Vagina (tissue), 2 donors: Measurements from ENCODE around the gene HMX1. TPM values are rescaled to one million over a fixed set of nuclear protein-coding genes. Genes with fewer than 3 reads are reported as not detected.

Experiments
- DNase-seq, 2 donors: peaks; one replicate each; pipeline ENCODE4 v3.0.0-alpha.2; 2017; ENCODE audit errors: extremely low spot score in 2 of 2
- H3K27ac ChIP-seq: fragments of 200-600 bp; sonication (generic); one replicate; pipeline ENCODE4 v1.5.1; 2019
- H3K27me3 ChIP-seq: fragments of 200-600 bp; sonication (generic); one replicate; pipeline ENCODE4 v1.5.1; 2019
- H3K36me3 ChIP-seq, 2 donors: fragments of 200-600 bp; sonication (generic); one replicate each; pipeline ENCODE4 v1.5.1; 2017 to 2019
- H3K4me1 ChIP-seq: fragments of 200-600 bp; sonication (generic); one replicate; pipeline ENCODE4 v1.5.1; 2019
- H3K4me3 ChIP-seq, 2 donors: fragments of 200-600 bp; sonication (generic); 1 replicate in 1 of 2; 2 replicates in 1 of 2; pipeline ENCODE4 v1.5.1; 2016 to 2019
- H3K9me3 ChIP-seq: fragments of 200-600 bp; sonication (generic); one replicate; pipeline ENCODE4 v1.5.1; 2019
- POLR2A ChIP-seq, 2 donors: fragments of 450-650 bp; IDR thresholded peaks; one replicate each; pipeline ENCODE4 v1.6.1; 2017; ENCODE audit warnings: antibody characterized with exemption in 2 of 2, mild to moderate bottlenecking in 2 of 2, moderate library complexity in 2 of 2
- POLR2AphosphoS5 ChIP-seq, 2 donors: sonication (generic); formaldehyde crosslinking; IDR thresholded peaks; one replicate each; pipeline ENCODE4 v1.9.0; 2017; ENCODE audit warnings: antibody characterized with exemption in 2 of 2, mild to moderate bottlenecking in 2 of 2, low read depth in 1 of 2; ENCODE audit not compliant: insufficient read depth in 1 of 2
- intact Hi-C: fragments of 100-400 bp; cut with DNase I; formaldehyde crosslinking; loops from one replicate; pipeline ENCODE4 v1.15.1; 2023
- total RNA-seq: library from RNA; depleted of rRNA; stranded (reverse); fragments of >200 nt; gene quantifications from one replicate; pipeline ENCODE4 v1.2.3, GENCODE V29; 2016
- TF ChIP-seq, protein P1 (sequence below), 3 experiments: fragments of 450-650 bp in 2 of 3; fragments of 200-600 bp in 1 of 3; sonication (generic) in 1 of 3; IDR thresholded peaks; one replicate each; pipeline ENCODE4 v1.5.1; 2017 to 2019; ENCODE audit warnings: antibody characterized with exemption in 3 of 3, mild to moderate bottlenecking in 2 of 3, moderate library complexity in 2 of 3

Gene HMX1
- total RNA-seq, 1 donor from 2014 or later, result not detected

DNA sequence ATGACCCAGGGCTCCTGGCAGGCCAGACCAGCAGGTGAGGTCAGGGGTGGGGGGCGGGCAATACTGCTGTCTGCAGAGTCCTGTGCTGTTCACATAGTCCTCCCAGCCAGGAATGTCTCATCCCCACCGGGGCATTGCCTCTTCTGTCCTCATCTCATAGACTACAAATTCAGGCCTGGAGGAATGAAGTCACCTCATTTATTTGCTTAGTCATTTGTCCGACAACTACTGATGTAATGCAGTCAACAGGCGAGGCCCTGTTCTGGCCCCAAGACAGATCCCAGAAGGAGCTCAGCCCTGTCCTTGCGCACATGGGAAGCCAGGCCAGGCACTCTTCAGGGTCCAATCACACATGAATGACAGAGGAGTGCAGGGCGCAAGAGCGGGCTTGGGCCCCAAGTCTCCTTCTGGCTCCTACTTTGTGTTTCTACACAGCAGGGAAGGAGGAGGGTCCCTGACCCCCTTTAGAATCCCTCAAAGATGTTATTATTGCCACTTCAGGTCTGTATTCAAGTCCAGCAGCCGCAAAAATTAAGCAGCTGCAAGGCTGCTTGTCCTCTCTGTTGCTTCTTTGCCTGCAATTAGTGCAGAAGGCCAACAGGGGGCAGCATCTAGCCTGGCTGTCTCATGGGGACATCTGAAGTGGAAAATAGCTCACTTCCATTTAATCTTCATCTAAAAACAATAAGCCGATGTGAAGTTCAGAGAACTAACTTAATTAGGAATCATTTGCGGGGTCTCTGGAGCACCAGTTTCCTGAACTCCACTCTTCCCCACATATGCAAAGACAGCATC, 15.2 kb upstream of the HMX1 start:
- TF ChIP-seq POLR2AphosphoS5 (IDR thresholded peaks at IDR 0.05; ENCODE audit: insufficient read depth in 1 of 2, low read depth in 1 of 2), result no peak
- no peaks in the 10 kb centered on the region for H3K27me3 ChIP-seq
- no peaks in the 10 kb centered on the region for H3K36me3 ChIP-seq

DNA sequence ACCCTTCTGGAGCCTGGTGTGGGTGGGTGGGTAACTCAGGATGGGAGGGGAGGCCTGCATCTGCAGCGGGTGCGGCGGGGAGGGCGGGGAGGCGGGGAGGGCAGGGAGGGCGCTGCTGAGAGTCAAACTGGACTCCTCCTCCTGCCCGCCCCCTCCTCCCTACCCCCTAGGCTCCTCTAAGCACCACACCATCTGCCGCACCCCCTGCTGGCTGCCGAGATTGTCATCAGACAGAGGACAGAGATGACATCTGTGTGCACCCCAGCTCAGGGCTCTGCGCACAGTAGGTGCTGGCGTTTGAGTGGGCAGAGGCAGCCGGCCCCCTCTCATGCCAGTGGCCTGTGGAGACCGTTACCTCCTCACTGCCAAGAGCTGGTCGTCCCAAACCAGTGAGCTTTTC, 10.6 kb upstream of the HMX1 start:
- Histone ChIP-seq H3K9me3 (no peaks in the 10 kb centered on the region), H3K4me3 (no peak overlapping the region), H3K27ac (no peak overlapping the region), H3K27me3 (no peaks in the 10 kb centered on the region), H3K4me1 (no peaks in the 10 kb centered on the region), H3K36me3 (no peaks in the 10 kb centered on the region)
- intact Hi-C loops, result no loop called here
- no peak for DNase-seq
- TF ChIP-seq, protein P1, sequence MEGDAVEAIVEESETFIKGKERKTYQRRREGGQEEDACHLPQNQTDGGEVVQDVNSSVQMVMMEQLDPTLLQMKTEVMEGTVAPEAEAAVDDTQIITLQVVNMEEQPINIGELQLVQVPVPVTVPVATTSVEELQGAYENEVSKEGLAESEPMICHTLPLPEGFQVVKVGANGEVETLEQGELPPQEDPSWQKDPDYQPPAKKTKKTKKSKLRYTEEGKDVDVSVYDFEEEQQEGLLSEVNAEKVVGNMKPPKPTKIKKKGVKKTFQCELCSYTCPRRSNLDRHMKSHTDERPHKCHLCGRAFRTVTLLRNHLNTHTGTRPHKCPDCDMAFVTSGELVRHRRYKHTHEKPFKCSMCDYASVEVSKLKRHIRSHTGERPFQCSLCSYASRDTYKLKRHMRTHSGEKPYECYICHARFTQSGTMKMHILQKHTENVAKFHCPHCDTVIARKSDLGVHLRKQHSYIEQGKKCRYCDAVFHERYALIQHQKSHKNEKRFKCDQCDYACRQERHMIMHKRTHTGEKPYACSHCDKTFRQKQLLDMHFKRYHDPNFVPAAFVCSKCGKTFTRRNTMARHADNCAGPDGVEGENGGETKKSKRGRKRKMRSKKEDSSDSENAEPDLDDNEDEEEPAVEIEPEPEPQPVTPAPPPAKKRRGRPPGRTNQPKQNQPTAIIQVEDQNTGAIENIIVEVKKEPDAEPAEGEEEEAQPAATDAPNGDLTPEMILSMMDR (IDR thresholded peaks at IDR 0.05), result no peak
- TF ChIP-seq POLR2AphosphoS5 (IDR thresholded peaks at IDR 0.05; ENCODE audit: insufficient read depth in 1 of 2, low read depth in 1 of 2) (no peak), POLR2A (IDR thresholded peaks at IDR 0.05) (no peak)

More for the DNA sequence above, 15.2 kb upstream of the HMX1 start:
- H3K9me3 ChIP-seq, result no peaks in the 10 kb centered on the region
- no peaks in the 10 kb centered on the region for H3K4me1 ChIP-seq
- no peak overlapping the region for H3K27ac ChIP-seq
- no peak for DNase-seq
- no peak overlapping the region for H3K4me3 ChIP-seq
- intact Hi-C loops, result no loop called here

DNA sequence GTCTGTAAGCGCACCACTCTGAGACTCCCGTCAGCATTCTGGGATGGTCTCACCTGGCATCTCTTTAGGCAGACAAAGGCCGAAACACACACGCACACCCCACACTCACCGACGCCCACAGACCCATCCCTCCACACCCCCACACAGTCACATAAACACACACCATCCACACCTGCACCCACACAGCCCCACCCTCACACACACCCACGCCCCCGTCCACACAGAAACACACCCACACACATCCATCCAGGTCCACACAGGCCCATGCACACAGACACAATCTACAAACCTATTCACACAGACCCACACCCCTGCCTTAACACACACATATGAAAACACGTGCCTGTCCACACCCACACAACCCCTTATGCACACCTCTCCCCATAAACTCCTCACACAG, 9.2 kb upstream of the HMX1 start:
- Histone ChIP-seq H3K4me1 (no peaks in the 10 kb centered on the region), H3K27me3 (no peaks in the 10 kb centered on the region), H3K4me3 (no peak overlapping the region), H3K9me3 (no peaks in the 10 kb centered on the region), H3K36me3 (no peaks in the 10 kb centered on the region), H3K27ac (no peak overlapping the region)
- TF ChIP-seq, protein P1 (IDR thresholded peaks at IDR 0.05), result no peak
- no peak for TF ChIP-seq POLR2A (IDR thresholded peaks at IDR 0.05)
- TF ChIP-seq POLR2AphosphoS5 (IDR thresholded peaks at IDR 0.05; ENCODE audit: insufficient read depth in 1 of 2, low read depth in 1 of 2), result no peak
- DNase-seq, result no peak
- intact Hi-C loops, result no loop called here

DNA sequence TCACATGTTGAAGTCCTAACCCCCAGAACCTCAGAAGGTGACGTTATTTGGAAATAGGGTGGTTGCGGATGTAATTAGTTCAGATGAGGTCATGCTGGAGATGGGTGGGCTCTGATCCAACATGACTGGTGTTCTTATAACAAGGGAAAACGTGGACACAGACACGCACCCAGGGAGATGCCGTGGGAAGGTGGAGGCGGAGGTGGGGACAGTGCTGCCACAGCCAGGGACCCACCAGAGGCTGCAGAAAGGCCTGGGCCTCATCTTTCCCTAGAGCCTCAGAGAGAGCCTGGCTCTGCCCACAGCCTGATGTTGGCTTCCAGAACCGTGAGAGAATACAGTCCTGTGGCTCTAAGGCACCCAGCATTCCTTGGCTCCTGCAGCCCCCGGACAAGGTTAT, 7.9 kb upstream of the HMX1 start:
- H3K27me3 ChIP-seq, result no peaks in the 10 kb centered on the region
- no peaks in the 10 kb centered on the region for H3K9me3 ChIP-seq
- TF ChIP-seq POLR2AphosphoS5 (IDR thresholded peaks at IDR 0.05; ENCODE audit: insufficient read depth in 1 of 2, low read depth in 1 of 2) (no peak), POLR2A (IDR thresholded peaks at IDR 0.05) (no peak)
- TF ChIP-seq, protein P1 (IDR thresholded peaks at IDR 0.05), result no peak
- intact Hi-C loops, result loop anchor here (5.0 kb wide), 1 partner anchor 1843 kb away; no protein-coding TSS in a partner anchor
- no peaks in the 10 kb centered on the region for H3K36me3 ChIP-seq
- DNase-seq, result no peak
- H3K4me1 ChIP-seq, result no peaks in the 10 kb centered on the region
- H3K27ac ChIP-seq, result no peak overlapping the region
- no peak overlapping the region for H3K4me3 ChIP-seq

DNA sequence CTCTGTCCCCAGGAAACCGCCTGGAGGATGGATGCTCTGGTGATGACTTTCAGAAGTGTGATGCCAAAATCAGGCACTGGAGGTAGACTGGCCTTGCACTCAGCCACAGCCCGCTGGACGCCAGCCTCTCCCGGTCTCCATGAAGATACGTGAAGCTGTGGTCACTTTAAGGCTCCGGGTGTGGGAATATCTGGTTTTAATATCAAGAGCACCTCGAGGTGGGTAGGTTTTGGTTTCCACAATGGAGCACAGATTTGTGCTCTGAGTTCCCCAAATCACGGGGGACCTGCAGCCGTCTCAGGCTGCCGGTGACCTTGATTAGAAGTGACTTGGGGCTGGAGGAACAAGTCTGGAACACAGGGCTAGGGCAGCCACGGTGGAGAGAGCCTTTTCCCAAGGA, 6.8 kb upstream of the HMX1 start:
- H3K36me3 ChIP-seq, result no peaks in the 10 kb centered on the region
- no peaks in the 10 kb centered on the region for H3K9me3 ChIP-seq
- H3K27ac ChIP-seq, result no peak overlapping the region
- intact Hi-C loops, result loop anchor here (5.0 kb wide), 1 partner anchor 1844 kb away; no protein-coding TSS in a partner anchor
- no peak overlapping the region for H3K4me3 ChIP-seq
- no peak for DNase-seq
- H3K4me1 ChIP-seq, result no peaks in the 10 kb centered on the region
- no peaks in the 10 kb centered on the region for H3K27me3 ChIP-seq
- TF ChIP-seq, protein P1 (IDR thresholded peaks at IDR 0.05), result no peak
- TF ChIP-seq POLR2AphosphoS5 (IDR thresholded peaks at IDR 0.05; ENCODE audit: insufficient read depth in 1 of 2, low read depth in 1 of 2) (no peak), POLR2A (IDR thresholded peaks at IDR 0.05) (no peak)
